ENCODE results near the gene MOB1B.

Gene MOB1B

GRCh38 chr4:70903291-70903603 lies 1.1 kb downstream of the MOB1B start:
- peak overlapping the region; percentile 86 for H3K4me3 ChIP-seq (ENCODE audit: low read depth, low read length)
- POLR2A ChIA-PET: no interaction called here
- TF ChIP-seq CTCF (IDR thresholded peaks at IDR 0.05; ENCODE audit: insufficient read depth, low read length, missing control alignments): no peak
- CTCF ChIA-PET: no interaction called here
- DNase-seq (ENCODE audit: low read depth, low spot score): no peak

GRCh38 chr4:70908993-70909556 lies 6.9 kb downstream of the MOB1B start:
- no peak for TF ChIP-seq CTCF (IDR thresholded peaks at IDR 0.05; ENCODE audit: insufficient read depth, low read length, missing control alignments)
- POLR2A ChIA-PET: no interaction called here
- no peak overlapping the region for H3K4me3 ChIP-seq (ENCODE audit: low read depth, low read length)
- CTCF ChIA-PET: interaction anchor here (2.5 kb wide), 1 partner anchor 101 kb away, joined by 5 read pairs; no protein-coding TSS in a partner anchor
- DNase-seq (ENCODE audit: low read depth, low spot score): no peak

- POLR2A ChIA-PET: no interaction called here
These were observed 11.8 kb downstream of the MOB1B start for GRCh38 chr4:70914000-70914399.

GRCh38 chr4:70914631-70915030 lies 12.5 kb downstream of the MOB1B start:
- CTCF ChIA-PET: no interaction called here
- no peak for TF ChIP-seq CTCF (IDR thresholded peaks at IDR 0.05; ENCODE audit: insufficient read depth, low read length, missing control alignments)
- no peak for DNase-seq (ENCODE audit: low read depth, low spot score)
- POLR2A ChIA-PET: interaction anchor here (0.9 kb wide), 1 partner anchor 13 kb away, joined by 3 read pairs; the partner anchor contains the start of gene MOB1B
- H3K4me3 ChIP-seq (ENCODE audit: low read depth, low read length): no peak overlapping the region

More at GRCh38 chr4:70914000-70914399, 11.8 kb downstream of the MOB1B start:
- TF ChIP-seq CTCF (IDR thresholded peaks at IDR 0.05; ENCODE audit: insufficient read depth, low read length, missing control alignments): no peak
- H3K4me3 ChIP-seq (ENCODE audit: low read depth, low read length): no peak overlapping the region
- CTCF ChIA-PET: no interaction called here
- DNase-seq (ENCODE audit: low read depth, low spot score): no peak

GRCh38 chr4:70915036-70915815 lies 13.1 kb downstream of the MOB1B start:
- ChIA-PET POLR2A (interaction anchor here (0.9 kb wide), 1 partner anchor 13 kb away, joined by 3 read pairs; the partner anchor contains the start of gene MOB1B), CTCF (no interaction called here)
- no peak overlapping the region for H3K4me3 ChIP-seq (ENCODE audit: low read depth, low read length)
- no peak for TF ChIP-seq CTCF (IDR thresholded peaks at IDR 0.05; ENCODE audit: insufficient read depth, low read length, missing control alignments)
- no peak for DNase-seq (ENCODE audit: low read depth, low spot score)

GRCh38 chr4:70915874-70916559 lies 13.8 kb downstream of the MOB1B start:
- TF ChIP-seq CTCF (IDR thresholded peaks at IDR 0.05; ENCODE audit: insufficient read depth, low read length, missing control alignments): no peak
- POLR2A ChIA-PET: no interaction called here
- no peak overlapping the region for H3K4me3 ChIP-seq (ENCODE audit: low read depth, low read length)
- DNase-seq (ENCODE audit: low read depth, low spot score): no peak
- CTCF ChIA-PET: no interaction called here

Data from AG04449 (cell line).